ENCODE data around the gene SYNGR2.
"Not testable (repeated sequence)": the region's sequence is repeated elsewhere in the genome, so short reads cannot be mapped to it uniquely, and the experiment has no call there.

The SYNGR2 gene

DNA sequence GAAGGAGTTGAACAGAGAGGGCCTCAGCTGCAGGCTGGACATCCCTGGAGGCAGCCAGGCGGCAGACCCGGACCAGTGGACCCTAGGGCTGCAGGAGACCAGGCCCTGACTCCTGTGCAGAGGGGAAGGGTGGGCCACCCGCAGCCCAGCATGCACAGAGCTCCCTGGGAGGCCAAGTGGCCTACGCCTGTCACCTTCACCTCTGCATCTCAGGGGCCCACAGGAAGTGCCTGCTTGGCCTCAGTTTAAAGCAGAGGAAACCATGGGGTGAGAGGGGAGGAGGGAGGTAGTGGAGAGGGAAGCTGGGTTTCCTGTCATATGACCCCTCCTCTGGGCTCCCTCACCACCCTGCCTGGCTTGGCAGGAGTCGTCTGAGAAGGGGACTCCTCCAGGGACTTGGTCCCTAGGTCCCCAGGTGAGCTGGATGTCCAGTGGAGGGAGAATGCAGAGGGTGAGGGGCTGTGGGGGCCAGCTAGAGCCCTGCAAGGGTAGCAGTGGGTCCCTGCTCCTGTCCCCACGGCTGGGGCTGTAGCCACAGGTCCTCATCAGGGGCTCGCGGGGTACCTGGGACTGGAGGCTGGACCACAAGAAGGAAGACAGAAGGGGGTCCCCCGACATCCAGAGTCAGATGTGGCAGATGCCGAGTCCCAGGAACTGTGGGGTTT is 37.8 kb upstream of the SYNGR2 start, which contains the start of gene TMC8:
TSS of gene TMC8 (plus strand) at position 335 of the 665 bp plus-strand sequence. CDS start 818 bp downstream, outside the sequence.
- DNase-seq: peak; percentile 81

GRCh38 chr17:78131172-78132083 is 37.0 kb upstream of the SYNGR2 start:
- DNase-seq: peak; percentile 15

DNA sequence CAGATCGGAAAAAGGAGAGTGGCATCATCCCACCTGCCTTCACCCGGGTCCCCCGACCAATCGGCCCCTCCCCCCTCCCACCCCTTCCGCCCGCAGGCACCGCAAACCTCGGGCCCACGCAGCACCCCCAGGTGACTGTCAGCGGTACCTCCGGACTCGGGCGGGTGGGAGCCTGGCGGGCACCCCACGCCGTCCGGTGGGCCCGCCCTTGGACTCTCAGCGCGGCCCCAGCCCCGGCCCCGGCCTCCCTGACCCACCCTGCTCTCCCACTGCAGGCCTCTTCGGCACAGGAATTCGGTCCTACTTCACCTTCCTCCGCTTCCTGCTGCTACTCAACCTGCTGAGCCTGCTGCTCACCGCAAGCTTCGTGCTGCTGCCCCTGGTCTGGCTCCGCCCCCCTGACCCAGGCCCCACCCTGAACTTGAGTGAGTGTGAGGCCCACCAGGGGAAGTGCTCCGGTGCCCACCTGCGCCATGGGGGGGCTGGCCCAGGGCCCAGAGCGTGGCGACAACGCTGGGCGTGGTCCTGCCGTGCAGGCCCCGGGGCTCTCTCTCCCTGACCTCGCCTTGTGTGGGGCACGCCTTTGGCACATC is 36.2 kb upstream of the SYNGR2 start:
- no peak for DNase-seq

- DNase-seq: no peak
Observed at GRCh38 chr17:78132767-78133178, 35.6 kb upstream of the SYNGR2 start.

DNA sequence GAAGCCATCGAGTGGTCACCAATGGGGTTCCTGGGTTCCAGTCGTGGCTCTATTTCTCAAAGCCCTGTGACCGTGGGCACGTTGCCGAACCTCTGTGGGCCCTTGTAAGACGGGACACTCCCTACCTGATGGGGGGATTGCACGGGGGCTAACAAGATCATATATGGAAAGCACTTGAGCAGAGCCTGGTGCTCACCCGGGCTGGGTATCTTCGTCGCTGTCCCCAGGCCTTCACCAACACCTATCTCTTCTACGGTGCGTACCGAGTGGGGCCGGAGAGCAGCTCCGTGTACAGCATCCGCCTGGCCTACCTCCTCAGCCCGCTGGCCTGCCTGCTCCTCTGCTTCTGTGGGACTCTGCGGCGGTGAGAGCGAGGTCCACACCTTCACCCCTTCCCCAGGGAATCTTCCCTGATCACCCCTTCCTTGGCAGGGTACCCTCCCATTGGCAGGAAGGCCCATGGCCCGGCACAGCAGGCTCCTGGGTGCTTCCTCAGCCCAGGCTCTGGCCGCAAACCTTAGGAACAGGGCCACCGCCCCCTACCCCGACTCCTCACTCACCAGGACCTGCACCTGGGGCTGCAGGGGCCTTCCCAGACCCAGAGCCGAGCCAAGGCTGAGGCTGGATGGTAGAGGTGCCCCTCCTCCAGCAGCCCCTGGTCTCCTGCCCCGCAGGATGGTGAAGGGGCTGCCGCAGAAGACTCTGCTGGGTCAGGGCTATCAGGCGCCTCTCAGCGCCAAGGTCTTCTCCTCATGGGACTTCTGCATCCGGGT is 35.0 kb upstream of the SYNGR2 start:
- DNase-seq: no peak

GRCh38 chr17:78133971-78134898 is 34.1 kb upstream of the SYNGR2 start:
- peak; percentile 17 for DNase-seq

- no peak for DNase-seq
Observed at GRCh38 chr17:78134899-78135385, 33.4 kb upstream of the SYNGR2 start.

DNA sequence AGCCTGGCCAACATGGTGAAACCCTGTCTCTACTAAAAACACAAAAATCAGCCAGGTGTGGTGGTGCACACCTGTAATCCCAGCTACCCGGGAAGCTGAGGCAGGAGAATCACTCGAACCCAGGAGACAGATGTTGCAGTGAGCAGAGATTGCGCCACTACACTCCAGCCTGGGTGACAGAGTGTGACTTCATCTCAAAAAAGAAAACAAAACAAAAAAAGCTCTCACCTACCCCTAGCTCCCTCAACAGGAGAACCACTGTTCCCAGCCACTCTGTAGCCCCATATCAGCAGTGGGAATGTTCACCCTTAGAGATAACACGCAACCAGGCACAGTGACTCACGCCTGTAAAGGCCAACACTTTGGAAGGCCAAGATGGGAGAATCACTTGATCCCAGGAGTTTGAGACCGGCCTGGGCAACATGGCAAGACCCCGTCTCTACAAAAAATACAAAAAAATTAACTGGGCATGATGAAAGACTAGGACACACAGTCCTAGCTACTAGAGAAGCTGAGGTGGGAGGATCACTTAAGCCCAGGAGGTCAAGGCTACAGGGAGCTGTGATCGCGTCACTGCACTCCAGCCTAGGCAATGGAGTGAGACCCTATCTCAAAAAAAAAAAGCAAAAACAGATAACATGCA is 32.4 kb upstream of the SYNGR2 start:
- DNase-seq: no peak

DNA sequence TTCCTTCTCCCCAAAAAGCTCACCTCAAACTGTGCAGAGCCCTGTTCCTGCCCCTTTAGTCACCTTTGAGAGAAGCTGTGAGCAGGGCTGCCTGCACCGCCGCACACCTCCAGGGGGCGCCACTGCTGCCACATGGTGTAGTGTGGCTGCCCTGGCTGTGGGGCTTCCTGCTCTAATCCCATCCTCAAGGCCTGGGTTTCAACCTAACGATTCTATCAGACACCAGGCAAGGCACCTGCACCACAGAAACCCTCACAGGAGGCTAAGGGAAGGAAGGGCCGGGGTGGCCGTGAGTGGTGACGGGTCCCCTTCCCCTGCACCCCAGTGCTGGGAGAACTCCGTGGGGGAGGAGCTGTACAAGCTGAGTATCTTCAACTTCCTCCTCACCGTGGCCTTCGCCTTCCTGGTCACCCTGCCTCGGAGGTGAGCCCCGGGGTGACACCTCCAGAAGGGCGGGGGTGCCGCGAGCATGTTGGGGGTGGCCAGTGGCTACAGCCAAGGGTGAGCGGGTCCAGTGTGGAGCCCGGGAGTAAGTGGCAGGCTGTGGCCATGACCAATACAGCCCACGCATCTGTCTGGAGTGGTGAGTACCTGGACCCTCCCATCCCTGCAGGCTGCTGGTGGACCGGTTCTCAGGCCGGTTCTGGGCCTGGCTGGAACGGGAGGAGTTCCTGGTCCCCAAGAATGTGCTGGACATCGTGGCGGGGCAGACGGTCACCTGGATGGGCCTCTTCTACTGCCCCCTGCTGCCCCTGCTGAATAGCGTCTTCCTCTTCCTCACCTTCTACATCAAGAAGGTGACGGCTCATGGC is 30.8 kb upstream of the SYNGR2 start:
- DNase-seq: peak; percentile 35

GRCh38 chr17:78138204-78139060 is 29.9 kb upstream of the SYNGR2 start:
- DNase-seq: no peak

DNA sequence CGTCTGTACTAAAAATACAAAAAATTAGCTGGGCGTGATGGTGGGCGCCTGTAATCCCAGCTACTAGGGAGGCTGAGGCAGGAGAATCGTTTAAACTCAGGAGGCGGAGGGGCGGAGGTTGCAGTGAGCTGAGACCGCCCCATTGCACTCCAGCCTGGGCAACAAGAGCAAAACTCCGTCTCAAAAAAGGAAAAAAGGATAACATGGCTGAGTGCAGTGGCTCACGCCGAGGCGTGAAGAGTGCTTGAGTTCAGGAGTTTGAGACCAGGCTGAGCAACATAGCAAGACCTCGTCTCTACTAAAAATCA is 28.6 kb upstream of the SYNGR2 start:
- not testable (repeated sequence) for DNase-seq

DNA sequence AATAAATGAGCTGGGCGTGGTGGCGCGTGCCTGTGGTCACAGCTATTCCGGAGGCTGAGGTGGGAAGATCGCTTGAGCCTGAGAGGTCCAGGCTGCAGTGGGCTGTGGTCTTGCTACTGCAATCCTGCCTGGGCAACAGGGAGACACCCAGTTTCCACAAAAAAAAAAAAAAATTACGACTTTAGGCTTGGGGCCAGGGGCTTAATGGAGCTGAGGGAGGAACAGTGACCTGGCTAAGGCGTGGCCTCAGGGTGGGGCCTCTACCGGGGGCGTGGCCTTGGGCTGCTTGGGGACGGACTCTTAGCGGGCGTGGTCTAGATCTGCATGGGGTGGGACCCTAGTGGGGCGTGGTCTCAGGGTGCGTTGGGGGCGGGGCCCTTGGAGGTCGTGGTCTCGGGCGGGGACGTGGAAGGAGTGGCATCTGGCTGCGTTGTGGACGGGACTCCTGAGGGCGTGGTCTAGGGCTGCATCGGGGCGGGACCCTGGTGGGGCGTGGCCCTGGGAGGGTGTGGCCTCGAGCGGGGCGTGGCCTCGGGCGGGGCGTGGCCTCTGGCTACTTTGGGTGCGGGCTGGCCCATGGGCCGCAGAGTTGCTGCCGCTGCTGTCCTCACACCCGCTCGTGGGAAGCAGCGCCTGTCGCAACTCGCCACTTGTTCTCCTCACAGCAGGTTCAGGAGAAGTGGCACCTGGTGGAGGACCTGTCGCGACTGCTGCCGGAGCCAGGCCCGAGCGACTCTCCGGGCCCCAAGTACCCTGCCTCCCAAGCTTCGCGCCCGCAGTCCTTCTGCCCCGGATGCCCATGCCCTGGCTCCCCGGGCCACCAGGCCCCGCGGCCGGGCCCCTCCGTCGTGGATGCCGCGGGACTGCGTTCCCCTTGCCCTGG is 28.0 kb upstream of the SYNGR2 start:
- DNase-seq: peak; percentile 95

- no peak for DNase-seq
Observed at GRCh38 chr17:78141437-78142118, 26.8 kb upstream of the SYNGR2 start.

GRCh38 chr17:78142119-78142861 is 26.1 kb upstream of the SYNGR2 start:
- DNase-seq: no peak

GRCh38 chr17:78143214-78144146 is 24.9 kb upstream of the SYNGR2 start:
- no peak for DNase-seq
